GM12891 (cell line): ENCODE measurements around the gene FAM174B.

ENCODE experiments used
- PAX5 ChIP-seq: IDR thresholded peaks from 2 replicates; pipeline ENCODE4 v1.6.1; 2011; ENCODE audit warnings: low read length, moderate library complexity, mild to moderate bottlenecking; ENCODE audit not compliant: insufficient read depth, severe bottlenecking
- POLR2A ChIP-seq: IDR thresholded peaks from 2 replicates; pipeline ENCODE4 v1.6.1; 2011; ENCODE audit warnings: low read depth, low read length, control low read depth
- POLR2AphosphoS5 ChIP-seq: IDR thresholded peaks from 2 replicates; pipeline ENCODE4 v1.6.1; 2011; ENCODE audit warnings: low read depth, low read length, control low read depth
- POU2F2 ChIP-seq: IDR thresholded peaks from 2 replicates; pipeline ENCODE4 v1.6.1; 2011; ENCODE audit warnings: low read depth, mild to moderate bottlenecking, control low read depth, low read length, moderate library complexity
- SPI1 ChIP-seq: IDR thresholded peaks from 2 replicates; pipeline ENCODE4 v1.6.1; 2011; ENCODE audit warnings: low read depth, low read length, control low read depth
- TAF1 ChIP-seq: IDR thresholded peaks from 2 replicates; pipeline ENCODE4 v1.6.1; 2011; ENCODE audit warnings: low read depth, low read length, control low read depth

- TF ChIP-seq POLR2A = no peak
- TF ChIP-seq POLR2AphosphoS5 = no peak
- TF ChIP-seq TAF1 = no peak
- TF ChIP-seq SPI1 = no peak
- TF ChIP-seq POU2F2 = no peak
- no peak for TF ChIP-seq PAX5
These were observed 8.8 kb upstream of the FAM174B start for GRCh38 chr15:92664178-92664900.
